Testis (tissue), 3 donors: ENCODE data around the gene ANO2. TPM values are rescaled to one million over a fixed set of nuclear protein-coding genes. Genes with fewer than 3 reads are reported as not detected.

Experiments
- DNase-seq: peaks from one replicate; pipeline ENCODE4 v3.0.0-alpha.2; 2019
- H3K27ac ChIP-seq, 2 donors: fragments of 200-600 bp; sonication (generic); one replicate each; pipeline ENCODE4 v1.5.1; 2019
- H3K27me3 ChIP-seq: fragments of 200-600 bp; sonication (generic); one replicate; pipeline ENCODE4 v1.5.1; 2019
- H3K36me3 ChIP-seq: fragments of 200-600 bp; sonication (generic); one replicate; pipeline ENCODE4 v1.5.1; 2017; ENCODE audit warnings: low read depth; ENCODE audit errors: missing control alignments
- H3K4me1 ChIP-seq: fragments of 200-600 bp; sonication (generic); one replicate; pipeline ENCODE4 v1.5.1; 2019
- H3K4me3 ChIP-seq, 2 donors: fragments of 200-600 bp; sonication (generic); one replicate each; pipeline ENCODE4 v1.5.1; 2017 to 2019
- H3K9me3 ChIP-seq: fragments of 200-600 bp; sonication (generic); one replicate; pipeline ENCODE4 v1.5.1; 2017
- CTCF ChIP-seq, 3 experiments: fragments of 450-650 bp in 2 of 3; fragments of 200-600 bp in 1 of 3; sonication (generic) in 1 of 3; IDR thresholded peaks; one replicate each; pipeline ENCODE4 v1.5.1; 2016 to 2019; ENCODE audit warnings: antibody characterized with exemption in 3 of 3, mild to moderate bottlenecking in 2 of 3, moderate library complexity in 1 of 3
- POLR2A ChIP-seq: fragments of 450-650 bp; IDR thresholded peaks from one replicate; pipeline ENCODE4 v1.6.1; 2017; ENCODE audit warnings: antibody characterized with exemption, mild to moderate bottlenecking, moderate library complexity
- WGBS, 2 donors: methylation state at CpG; one replicate each; pipeline ENCODE4 v1.1.5; 2018; 5-methylcytosine and 5-hydroxymethylcytosine counted together
- intact Hi-C: fragments of 100-400 bp; cut with DNase I; formaldehyde crosslinking; loops from one replicate; pipeline ENCODE4 v1.15.1; 2023; ENCODE audit warnings: low total_unique reads
- polyA plus RNA-seq: library from polyadenylated mRNA; stranded (reverse); fragments of 350-450 nt; fragmentation: Illumina TruSeq; extraction: RNeasy Lipid Tissue Mini Kit (QIAGEN cat#74804); gene quantifications from one replicate; pipeline ENCODE4 v1.2.3, GENCODE V29; 2014; ENCODE audit warnings: low read depth, low replicate concordance; ENCODE audit not compliant: insufficient read depth
- total RNA-seq, 2 donors: library from RNA; depleted of rRNA; stranded (reverse); fragments of >200 nt; gene quantifications; one replicate each; pipeline ENCODE4 v1.2.3, GENCODE V29; 2016

Gene ANO2
- total and polyA plus RNA-seq, 3 donors from 2014 or later: 9.8 to 24.5 (median 24.4) TPM

- Histone ChIP-seq H3K27me3 (no peaks in the 10 kb centered on the region), H3K36me3 (no peaks in the 10 kb centered on the region), H3K4me1 (no peaks in the 10 kb centered on the region), H3K27ac (no peak overlapping the region), H3K4me3 (no peak overlapping the region), H3K9me3 (no peaks in the 10 kb centered on the region)
- no peak for TF ChIP-seq POLR2A
- no peak for TF ChIP-seq CTCF (IDR thresholded peaks at IDR 0.05)
- WGBS, 2 donors: 71 to 74% methylated on average over 6 of the region's 6 CpGs
- no peak for DNase-seq
- intact Hi-C loops: no loop called here
Observed at GRCh38 chr12:5904969-5905368, 40.1 kb downstream of the ANO2 start.

GRCh38 chr12:5904441-5904840 is 40.6 kb downstream of the ANO2 start:
- no peaks in the 10 kb centered on the region for H3K9me3 ChIP-seq
- H3K27ac ChIP-seq: no peak overlapping the region
- no peak for DNase-seq
- 84 to 92% methylated on average over 11 of the region's 11 CpGs for whole genome bisulfite sequencing, 2 donors
- H3K4me1 ChIP-seq: no peaks in the 10 kb centered on the region
- H3K27me3 ChIP-seq: no peaks in the 10 kb centered on the region
- no peak for TF ChIP-seq CTCF (IDR thresholded peaks at IDR 0.05)
- no peak for TF ChIP-seq POLR2A
- no peak overlapping the region for H3K4me3 ChIP-seq
- intact Hi-C loops: no loop called here
- H3K36me3 ChIP-seq: no peaks in the 10 kb centered on the region

GRCh38 chr12:5902736-5903135 is 42.3 kb downstream of the ANO2 start:
- intact Hi-C loops: no loop called here
- no peak overlapping the region for H3K4me3 ChIP-seq
- H3K27me3 ChIP-seq: no peaks in the 10 kb centered on the region
- no peaks in the 10 kb centered on the region for H3K9me3 ChIP-seq
- WGBS, 2 donors: 96% methylated on average over 2 of the region's 2 CpGs
- H3K36me3 ChIP-seq: no peaks in the 10 kb centered on the region
- no peak overlapping the region for H3K27ac ChIP-seq
- TF ChIP-seq POLR2A (no peak), CTCF (IDR thresholded peaks at IDR 0.05) (no peak)
- DNase-seq: no peak
- no peaks in the 10 kb centered on the region for H3K4me1 ChIP-seq

- Histone ChIP-seq H3K36me3 (no peaks in the 10 kb centered on the region), H3K27ac (no peak overlapping the region), H3K9me3 (no peaks in the 10 kb centered on the region), H3K4me1 (no peaks in the 10 kb centered on the region), H3K27me3 (no peaks in the 10 kb centered on the region), H3K4me3 (no peak overlapping the region)
- intact Hi-C loops: no loop called here
- DNase-seq: no peak
- WGBS, 2 donors: 93% methylated on average over 6 of the region's 6 CpGs
- no peak for TF ChIP-seq CTCF (IDR thresholded peaks at IDR 0.05)
Observed at GRCh38 chr12:5901416-5901815, 43.6 kb downstream of the ANO2 start.

GRCh38 chr12:5900533-5901205 is 44.4 kb downstream of the ANO2 start:
- DNase-seq: no peak
- TF ChIP-seq POLR2A (no peak), CTCF (IDR thresholded peaks at IDR 0.05) (no peak)
- no peak overlapping the region for H3K4me3 ChIP-seq
- H3K27ac ChIP-seq: no peak overlapping the region
- H3K27me3 ChIP-seq: no peaks in the 10 kb centered on the region
- intact Hi-C loops: no loop called here
- H3K9me3 ChIP-seq: no peaks in the 10 kb centered on the region
- WGBS, 2 donors: 49 to 53% methylated on average over 15 of the region's 15 CpGs
- H3K36me3 ChIP-seq: no peaks in the 10 kb centered on the region
- H3K4me1 ChIP-seq: no peaks in the 10 kb centered on the region
